Measurements from ENCODE around the gene TSC1.
"Not testable (repeated sequence)": the region's sequence is repeated elsewhere in the genome, so short reads cannot be mapped to it uniquely, and the experiment has no call there.

The TSC1 gene

GRCh38 chr9:132944294-132945185 lies at the start of gene TSC1:
TSC1 (minus strand) TSS chr9:132944616; CDS start chr9:132928872, 15,744 bp downstream.
- peak; percentile 95 to 96 for DNase-seq (ENCODE audit: low read depth in 2 of 2, low spot score in 1 of 2)

GRCh38 chr9:132993511-132993939 lies 49.1 kb upstream of the TSC1 start:
- no peak for DNase-seq (ENCODE audit: low read depth in 2 of 2, low spot score in 1 of 2)

GRCh38 chr9:132991351-132992300 lies 47.2 kb upstream of the TSC1 start:
- no peak for DNase-seq (ENCODE audit: low read depth in 2 of 2, low spot score in 1 of 2)

GRCh38 chr9:132990781-132991180 lies 46.4 kb upstream of the TSC1 start:
- no peak for DNase-seq (ENCODE audit: low read depth in 2 of 2, low spot score in 1 of 2)

GRCh38 chr9:132989998-132990557 lies 45.7 kb upstream of the TSC1 start:
- not testable (repeated sequence) for DNase-seq (ENCODE audit: low read depth in 2 of 2, low spot score in 1 of 2)

- DNase-seq (ENCODE audit: low read depth in 2 of 2, low spot score in 1 of 2) = no peak
Observed at GRCh38 chr9:132989414-132989996, 45.1 kb upstream of the TSC1 start.

- no peak for DNase-seq (ENCODE audit: low read depth in 2 of 2, low spot score in 1 of 2)
Observed at GRCh38 chr9:132989014-132989310, 44.5 kb upstream of the TSC1 start.

GRCh38 chr9:132988244-132989013 lies 44.0 kb upstream of the TSC1 start:
- DNase-seq (ENCODE audit: low read depth in 2 of 2, low spot score in 1 of 2) = no peak

- DNase-seq (ENCODE audit: low read depth in 2 of 2, low spot score in 1 of 2) = no peak
Observed at GRCh38 chr9:132986640-132987620, 42.5 kb upstream of the TSC1 start.

- DNase-seq (ENCODE audit: low read depth in 2 of 2, low spot score in 1 of 2) = no peak
Observed at GRCh38 chr9:132986114-132986513, 41.7 kb upstream of the TSC1 start.

- DNase-seq (ENCODE audit: low read depth in 2 of 2, low spot score in 1 of 2) = no peak
Observed at GRCh38 chr9:132985489-132985888, 41.1 kb upstream of the TSC1 start.

GRCh38 chr9:132985071-132985350 lies 40.6 kb upstream of the TSC1 start:
- no peak for DNase-seq (ENCODE audit: low read depth in 2 of 2, low spot score in 1 of 2)

- DNase-seq (ENCODE audit: low read depth in 2 of 2, low spot score in 1 of 2) = no peak
Observed at GRCh38 chr9:132984202-132985070, 40.0 kb upstream of the TSC1 start.

GRCh38 chr9:132983491-132984201 lies 39.2 kb upstream of the TSC1 start:
- no peak for DNase-seq (ENCODE audit: low read depth in 2 of 2, low spot score in 1 of 2)

- no peak for DNase-seq (ENCODE audit: low read depth in 2 of 2, low spot score in 1 of 2)
Observed at GRCh38 chr9:132982458-132982857, 38.0 kb upstream of the TSC1 start.

GRCh38 chr9:132980157-132980556 lies 35.7 kb upstream of the TSC1 start:
- no peak for DNase-seq (ENCODE audit: low read depth in 2 of 2, low spot score in 1 of 2)

GRCh38 chr9:132978451-132979131 lies 34.2 kb upstream of the TSC1 start, which contains the start of gene GFI1B:
GFI1B (plus strand) TSS chr9:132978694; CDS start chr9:132986679, 7,985 bp downstream.
- DNase-seq (ENCODE audit: low read depth in 2 of 2, low spot score in 1 of 2) = no peak

Measured in stimulated activated CD8-positive, alpha-beta memory T cell treated with anti-CD3 and anti-CD28 coated beads, Interleukin-4, amount 100 ng/mL, for 4 hours (primary cell).